H1 (cell line): ENCODE results near the gene PSMC2. TPM values are rescaled to one million over a fixed set of nuclear protein-coding genes. Genes with fewer than 3 reads are reported as not detected.

Experiments
- CTCF ChIA-PET: fragments of 300-600 bp; sonication (Branson Sonifier 250); formaldehyde crosslinking; loops from one replicate; lab custom pipeline; 2021; ENCODE audit not compliant: partially characterized antibody; lab: Charles Lee
- POLR2A ChIA-PET: fragments of 300-600 bp; sonication (Branson Sonifier 250); formaldehyde crosslinking; loops from one replicate; lab custom pipeline; 2021; ENCODE audit warnings: inconsistent platforms; ENCODE audit not compliant: partially characterized antibody; lab: Charles Lee
- DNase-seq, 2 experiments: peaks; one replicate each; pipeline versions ENCODE4 v3.0.0 to v3.0.0-alpha.2; 2010 to 2022; ENCODE audit warnings: low spot score in 2 of 2, low read depth in 1 of 2, mixed read lengths in 1 of 2
- FAIRE-seq: peaks from 2 replicates; lab custom pipeline; 2011; peaks lifted over from hg19 to GRCh38; lab: Jason Lieb, UNC
- H2AFZ ChIP-seq: 2 replicates; pipeline ENCODE4 v1.8.1; 2012; ENCODE audit warnings: low read length, inconsistent platforms
- H2AK5ac ChIP-seq: 2 replicates; pipeline ENCODE4 v1.6.1; 2013; ENCODE audit warnings: low read depth, low read length
- H2BK120ac ChIP-seq: replicated peaks from 2 replicates; pipeline ENCODE3; 2013; ENCODE audit warnings: low read depth, low read length, inconsistent platforms
- H2BK12ac ChIP-seq: 2 replicates; pipeline ENCODE4 v1.6.1; 2013; ENCODE audit warnings: low read depth, low read length
- H2BK15ac ChIP-seq: 2 replicates; pipeline ENCODE4 v1.6.1; 2013; ENCODE audit warnings: low read length
- H2BK20ac ChIP-seq: 2 replicates; pipeline ENCODE4 v1.6.1; 2013; ENCODE audit warnings: low read length
- H2BK5ac ChIP-seq: 2 replicates; pipeline ENCODE4 v1.6.1; 2013; ENCODE audit warnings: low read depth, low read length
- H3K14ac ChIP-seq: 2 replicates; pipeline ENCODE4 v1.6.1; 2013; ENCODE audit warnings: inconsistent platforms; ENCODE audit not compliant: insufficient read length
- H3K18ac ChIP-seq: 2 replicates; pipeline ENCODE4 v1.6.1; 2013; ENCODE audit warnings: low read length; ENCODE audit errors: extremely low read depth
- H3K23ac ChIP-seq: 2 replicates; pipeline ENCODE4 v1.6.1; 2013; ENCODE audit warnings: inconsistent platforms; ENCODE audit not compliant: insufficient read length
- H3K23me2 ChIP-seq: 2 replicates; pipeline ENCODE4 v1.6.1; 2013; ENCODE audit warnings: low read depth, low read length
- H3K27ac ChIP-seq: 2 replicates; pipeline ENCODE4 v1.6.1; 2011; ENCODE audit warnings: low read depth, low read length, inconsistent platforms
- H3K27me3 ChIP-seq, 4 experiments: replicated peaks in 1 of 4; 1 replicate in 1 of 4; 2 replicates in 3 of 4; pipeline versions ENCODE4 v1.6.1 to v1.8.1; 2011 to 2013; ENCODE audit warnings: low read length in 3 of 4, mild to moderate bottlenecking in 3 of 4, inconsistent platforms in 2 of 4, mixed read lengths in 2 of 4, moderate library complexity in 1 of 4; ENCODE audit not compliant: control insufficient read depth in 3 of 4, insufficient read depth in 3 of 4; ENCODE audit errors: extremely low read depth in 1 of 4
- H3K36me3 ChIP-seq, 4 experiments: 2 replicates each; pipeline versions ENCODE4 v1.6.1 to v1.8.1; 2011 to 2013; ENCODE audit warnings: mild to moderate bottlenecking in 4 of 4, low read length in 3 of 4, moderate library complexity in 2 of 4, control low read depth in 1 of 4, inconsistent platforms in 1 of 4; ENCODE audit not compliant: insufficient read depth in 4 of 4, control insufficient read depth in 2 of 4
- H3K4ac ChIP-seq: replicated peaks from 2 replicates; pipeline ENCODE3; 2013; ENCODE audit warnings: low read length, low read depth, mixed read lengths, inconsistent platforms; ENCODE audit not compliant: insufficient read length
- H3K4me1 ChIP-seq, 4 experiments: replicated peaks in 1 of 4; 1 replicate in 1 of 4; 2 replicates in 3 of 4; pipeline versions ENCODE4 v1.6.1 to v1.8.1; 2011 to 2013; ENCODE audit warnings: low read length in 3 of 4, inconsistent platforms in 2 of 4, mixed read lengths in 1 of 4; ENCODE audit not compliant: insufficient read depth in 4 of 4, control insufficient read depth in 3 of 4
- H3K4me2 ChIP-seq, 2 experiments: 2 replicates each; pipeline versions ENCODE4 v1.6.1 to v1.8.1; 2011 to 2013; ENCODE audit warnings: low read depth in 2 of 2, low read length in 2 of 2, control low read depth in 1 of 2, inconsistent platforms in 1 of 2, mild to moderate bottlenecking in 1 of 2; ENCODE audit not compliant: insufficient read depth in 1 of 2
- H3K4me3 ChIP-seq, 4 experiments: fragments of 200-600, 300-600 bp in 1 of 4; sonication (generic), shearing (Covaris generic), sonication (Bioruptor Twin) in 1 of 4; 2 replicates each; pipeline versions ENCODE4 v1.5.1 to v1.8.1; 2011 to 2016; ENCODE audit warnings: low read length in 4 of 4, low read depth in 3 of 4, control low read depth in 2 of 4, inconsistent platforms in 2 of 4, mild to moderate bottlenecking in 2 of 4, mixed read lengths in 1 of 4, moderate library complexity in 1 of 4; ENCODE audit not compliant: insufficient read depth in 2 of 4; ENCODE audit errors: extremely low read depth in 1 of 4
- H3K56ac ChIP-seq: replicated peaks from 2 replicates; pipeline ENCODE3; 2013; ENCODE audit warnings: low read depth, mild to moderate bottlenecking, mixed read lengths, low read length, inconsistent platforms; ENCODE audit not compliant: insufficient read length
- H3K79me1 ChIP-seq: 2 replicates; pipeline ENCODE4 v1.6.1; 2013; ENCODE audit warnings: low read depth, low read length, control low read depth
- H3K79me2 ChIP-seq, 2 experiments: 2 replicates each; pipeline versions ENCODE4 v1.6.1 to v1.8.1; 2012 to 2013; ENCODE audit warnings: low read length in 2 of 2, mild to moderate bottlenecking in 2 of 2, inconsistent platforms in 1 of 2; ENCODE audit not compliant: insufficient read depth in 2 of 2, control insufficient read depth in 1 of 2
- H3K9ac ChIP-seq, 4 experiments: replicated peaks in 1 of 4; 1 replicate in 1 of 4; 2 replicates in 3 of 4; pipeline versions ENCODE4 v1.6.1 to v1.8.1; 2011 to 2013; ENCODE audit warnings: low read depth in 3 of 4, low read length in 3 of 4, control low read depth in 2 of 4, mild to moderate bottlenecking in 2 of 4, moderate library complexity in 2 of 4, inconsistent platforms in 1 of 4; ENCODE audit errors: extremely low read depth in 1 of 4
- H3K9me3 ChIP-seq, 2 experiments: 2 replicates each; pipeline versions ENCODE4 v1.6.1 to v1.8.1; 2012 to 2013; ENCODE audit warnings: mild to moderate bottlenecking in 2 of 2, moderate library complexity in 2 of 2, control low read depth in 1 of 2, inconsistent platforms in 1 of 2, low read depth in 1 of 2, low read length in 1 of 2, mixed read lengths in 1 of 2; ENCODE audit not compliant: insufficient read depth in 2 of 2
- H4K20me1 ChIP-seq, 2 experiments: replicated peaks in 1 of 2; 2 replicates each; pipeline versions ENCODE3 to v1.8.1; 2011 to 2013; ENCODE audit warnings: inconsistent platforms in 2 of 2, low read length in 2 of 2, mild to moderate bottlenecking in 1 of 2; ENCODE audit not compliant: insufficient read depth in 2 of 2, control insufficient read depth in 1 of 2
- H4K5ac ChIP-seq: 2 replicates; pipeline ENCODE4 v1.6.1; 2013; ENCODE audit warnings: low read length, low read depth, mixed read lengths, inconsistent platforms; ENCODE audit not compliant: insufficient read length
- H4K8ac ChIP-seq: 2 replicates; pipeline ENCODE4 v1.8.0; 2013; ENCODE audit warnings: mild to moderate bottlenecking, moderate library complexity, low read length, inconsistent platforms; ENCODE audit not compliant: insufficient read depth; ENCODE audit errors: extremely low read depth
- H4K91ac ChIP-seq: replicated peaks from 2 replicates; pipeline ENCODE3; 2013; ENCODE audit warnings: low read length, mixed read lengths, inconsistent platforms; ENCODE audit not compliant: insufficient read length
- BRCA1 ChIP-seq: IDR thresholded peaks from 2 replicates; pipeline ENCODE4 v1.6.1; 2012; ENCODE audit warnings: low read depth, low read length, improper control_type of control experiment
- CEBPB ChIP-seq: IDR thresholded peaks from 2 replicates; pipeline ENCODE4 v1.6.1; 2012; ENCODE audit warnings: low read depth, low read length
- EZH2 ChIP-seq: fragments of 200-600 bp; sonication (generic); IDR thresholded peaks from 2 replicates; pipeline ENCODE4 v1.7.1; 2012; ENCODE audit warnings: low read depth, mild to moderate bottlenecking, moderate library complexity, low read length, inconsistent platforms; ENCODE audit not compliant: severe bottlenecking
- JUN ChIP-seq: IDR thresholded peaks from 2 replicates; pipeline ENCODE4 v1.6.1; 2011; ENCODE audit warnings: low read depth, mild to moderate bottlenecking, improper control_type of control experiment, low read length
- KDM4A ChIP-seq: IDR thresholded peaks from one replicate; pipeline ENCODE4 v1.7.1; 2012; ENCODE audit warnings: low read depth, mild to moderate bottlenecking, moderate library complexity, low read length, inconsistent platforms; ENCODE audit not compliant: severe bottlenecking
- PHF8 ChIP-seq: fragments of 200-600 bp; sonication (generic); conservative IDR thresholded peaks from 2 replicates; pipeline ENCODE4 v1.7.1; 2012; ENCODE audit warnings: low read depth, mild to moderate bottlenecking, inconsistent platforms, low read length, moderate library complexity
- POLR2AphosphoS5 ChIP-seq: IDR thresholded peaks from 2 replicates; pipeline ENCODE4 v1.6.1; 2011; ENCODE audit warnings: low read depth, low read length
- RFX5 ChIP-seq: IDR thresholded peaks from 2 replicates; pipeline ENCODE4 v1.6.1; 2011; ENCODE audit warnings: low read depth, low read length, improper control_type of control experiment, borderline replicate concordance
- SAP30 ChIP-seq: fragments of 300-600 bp; sonication (generic); IDR thresholded peaks from 2 replicates; pipeline ENCODE4 v1.7.1; 2012; ENCODE audit warnings: low read length, moderate library complexity, mild to moderate bottlenecking, inconsistent platforms; ENCODE audit not compliant: insufficient read depth, insufficient replicate concordance
- SP1 ChIP-seq: IDR thresholded peaks from 2 replicates; pipeline ENCODE4 v1.6.1; 2011; ENCODE audit warnings: low read depth, low read length
- SUZ12 ChIP-seq: fragments of 200-600 bp; sonication (generic); IDR thresholded peaks from 2 replicates; pipeline ENCODE4 v1.6.1; 2012; ENCODE audit warnings: mild to moderate bottlenecking, inconsistent platforms, low read length, moderate library complexity, mixed read lengths
- WGBS, 2 experiments: shearing (Covaris generic) in 1 of 2; methylation state at CpG; one replicate each; pipeline versions ENCODE4 v1.1.6 to v1.1.7; 2013 to 2015; ENCODE audit warnings: low lambda C conversion rate in 2 of 2, mixed read lengths in 2 of 2, inconsistent platforms in 1 of 2, low coverage in 1 of 2, missing lambda C conversion rate in 1 of 2; ENCODE audit not compliant: insufficient replicate concordance in 2 of 2, insufficient coverage in 1 of 2, insufficient read length in 1 of 2; ENCODE audit errors: extremely low coverage in 1 of 2, missing lambda C conversion rate in 1 of 2; 5-methylcytosine and 5-hydroxymethylcytosine counted together
- polyA plus RNA-seq, 7 experiments: library from polyadenylated mRNA; depleted of rRNA in 3 of 7; stranded (reverse) in 5 of 7; unstranded in 2 of 7; fragments of >200 nt in 5 of 7; fragments of 200-250 nt in 2 of 7; gene quantifications; 1 replicate in 5 of 7; 2 replicates in 1 of 7; 4 replicates in 1 of 7; pipeline versions ENCODE4 v1.2.1 to v1.2.3, GENCODE V29; 2011 to 2013; ENCODE audit warnings: missing spikeins in 2 of 7, mixed read lengths in 2 of 7
- total RNA-seq: library from RNA; stranded (reverse); fragmentation: NEBNext Ultra II Directional; extraction: Animal tissue kit (Norgen Biotek cat#: 25700); gene quantifications from 2 replicates; pipeline ENCODE4 v1.2.1, GENCODE V29; 2021
- TF ChIP-seq, protein P1 (sequence below): IDR thresholded peaks from 2 replicates; pipeline ENCODE4 v1.6.1; 2011; ENCODE audit warnings: low read depth, mild to moderate bottlenecking, low read length; ENCODE audit not compliant: insufficient read depth

Gene PSMC2
- total and polyA plus RNA-seq, 2 of the 8 experiments (the other 6 are each of a cell fraction or from before 2014, with no cell fraction given) = 80.9 to 141 TPM

GRCh38 chr7:103379270-103379975 is 32.0 kb downstream of the PSMC2 start:
- peaks cover 0 to 6% of the 10 kb centered on the region in 2 experiments; a peak in 1 of 4 replicates for H3K9me3 ChIP-seq
- H3K23me2 ChIP-seq = peaks cover 14% of the 10 kb centered on the region
- H3K4me3 ChIP-seq = no peak overlapping the region
- no peak overlapping the region for H4K91ac ChIP-seq
- no peaks in the 10 kb centered on the region for H3K4me1 ChIP-seq
- FAIRE-seq (no peak), DNase-seq (no peak)
- peaks cover 3 to 13% of the 10 kb centered on the region in 2 experiments for H4K20me1 ChIP-seq
- POLR2A ChIA-PET = no interaction called here
- H2AK5ac ChIP-seq = no peak overlapping the region
- H2BK12ac ChIP-seq = no peak overlapping the region
- CTCF ChIA-PET = interaction anchor here (1.0 kb wide), 2 partner anchors 12 kb away, joined by 3 to 5 read pairs; no protein-coding TSS in a partner anchor
- no peak overlapping the region for H3K4me2 ChIP-seq
- H2BK15ac ChIP-seq = no peak overlapping the region
- H3K36me3 ChIP-seq = no peaks in the 10 kb centered on the region; a peak in 1 of 8 replicates
- H3K79me2 ChIP-seq = no peaks in the 10 kb centered on the region
- H2BK120ac ChIP-seq = no peak overlapping the region
- no peak overlapping the region for H3K14ac ChIP-seq
- H3K79me1 ChIP-seq = peaks cover 5% of the 10 kb centered on the region; the same call in 1 of the 2 replicates
- no peak overlapping the region for H4K5ac ChIP-seq
- no peak overlapping the region for H3K23ac ChIP-seq
- H2BK20ac ChIP-seq = no peak overlapping the region
- H3K4ac ChIP-seq = no peak overlapping the region
- no peaks in the 10 kb centered on the region for H3K27me3 ChIP-seq
- H2BK5ac ChIP-seq = no peak overlapping the region
- H3K9ac ChIP-seq = no peak overlapping the region
- no peak overlapping the region for H4K8ac ChIP-seq
- H3K56ac ChIP-seq = no peak overlapping the region
- H3K18ac ChIP-seq = no peak overlapping the region
- H3K27ac ChIP-seq = no peak overlapping the region
- WGBS, 2 experiments = 86% methylated on average over 3 of the region's 3 CpGs; no CpG with 5 or more reads in 1 of the 2 experiments
- H2AFZ ChIP-seq = no peak overlapping the region
- TF ChIP-seq JUN (no peak), PHF8 (no peak), RFX5 (no peak), BRCA1 (no peak), CEBPB (no peak), KDM4A (no peak), SUZ12 (no peak), EZH2 (no peak), SP1 (no peak), SAP30 (no peak), POLR2AphosphoS5 (no peak)
- TF ChIP-seq, protein P1, sequence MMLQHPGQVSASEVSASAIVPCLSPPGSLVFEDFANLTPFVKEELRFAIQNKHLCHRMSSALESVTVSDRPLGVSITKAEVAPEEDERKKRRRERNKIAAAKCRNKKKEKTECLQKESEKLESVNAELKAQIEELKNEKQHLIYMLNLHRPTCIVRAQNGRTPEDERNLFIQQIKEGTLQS = no peak
